OCI-LY1 (cell line): ENCODE results near the gene QKI.

Experiments
- CTCF ChIP-seq: fragments of 200-600 bp; sonication (generic), shearing (Covaris generic); IDR thresholded peaks from 2 replicates; pipeline ENCODE4 v1.5.1; 2017; ENCODE audit warnings: mild to moderate bottlenecking, antibody characterized with exemption, low read length, moderate library complexity, mixed read lengths
- EZH2 ChIP-seq: fragments of 200-600 bp; sonication (generic), shearing (Covaris generic); IDR thresholded peaks from 2 replicates; pipeline ENCODE4 v1.8.0; 2017; ENCODE audit warnings: borderline replicate concordance, mixed run types, mild to moderate bottlenecking, antibody characterized with exemption, low read length, moderate library complexity, mixed read lengths

GRCh38 chr6:163605385-163606097, 191.0 kb downstream of the QKI start:
- TF ChIP-seq CTCF (no peak), EZH2 (no peak)
